NCI-H1048 (cell line): ENCODE results near the gene GNG4.
A peak's percentile ranks its signal among the peaks of the same experiment; 100 is the strongest.

Experiments
- DNase-seq: peaks from one replicate; lab custom pipeline; 2025; lab: John Stamatoyannopoulos, UW

GNG4 gene

DNA sequence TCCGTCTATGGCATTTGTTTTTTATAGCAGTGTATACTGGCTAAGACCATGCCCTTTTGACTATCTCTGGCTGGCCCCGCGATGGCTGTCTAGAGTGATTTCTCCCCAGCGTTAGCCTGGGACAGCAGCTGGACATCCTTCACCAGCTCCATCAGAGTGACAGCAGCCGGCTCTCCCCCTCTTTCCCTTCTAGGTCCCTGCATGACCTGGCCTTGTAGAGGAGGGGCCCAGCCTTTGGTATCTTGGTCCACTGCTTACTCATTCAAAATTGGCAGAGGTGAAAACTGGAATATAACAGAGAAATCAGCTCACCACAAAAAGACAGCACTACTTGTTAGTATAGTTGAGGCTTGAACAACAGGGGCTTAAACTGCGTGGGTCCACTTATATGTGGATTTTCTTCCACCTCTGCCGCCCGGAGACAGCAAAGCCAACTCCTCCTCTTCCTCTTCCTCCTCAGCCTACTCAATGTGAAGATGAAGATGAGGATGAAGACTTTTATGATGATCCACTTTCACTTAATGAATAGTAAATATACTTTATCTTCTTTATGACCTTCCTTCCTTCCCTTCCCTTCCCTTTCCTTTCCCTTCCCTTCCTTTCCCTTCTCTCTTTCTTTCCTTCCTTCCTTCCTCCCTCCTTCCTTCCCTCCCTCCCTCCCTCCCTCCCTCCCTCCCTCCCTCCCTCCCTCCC is 116.0 kb downstream of the GNG4 start:
- DNase-seq: no peak

DNA sequence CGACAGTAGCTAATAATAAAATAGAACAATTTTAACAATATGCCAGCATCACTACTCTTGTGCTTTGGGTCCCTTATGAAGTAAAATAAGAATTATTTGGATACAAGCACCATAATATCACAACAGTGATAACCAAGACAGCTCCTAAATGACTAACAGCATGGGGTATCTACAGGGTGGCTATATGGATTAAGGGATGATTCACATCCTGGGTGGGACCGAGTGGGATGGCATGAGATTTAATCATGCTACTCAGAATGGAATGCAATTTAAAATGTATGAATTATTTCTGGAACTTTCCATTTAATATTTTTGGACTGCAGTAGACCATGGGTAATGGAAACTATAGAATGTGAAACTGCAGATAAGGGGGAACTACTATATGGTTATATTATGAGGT is 117.2 kb downstream of the GNG4 start:
- DNase-seq: no peak

GRCh38 chr1:235527196-235527814 is 122.3 kb downstream of the GNG4 start:
- DNase-seq: no peak

DNA sequence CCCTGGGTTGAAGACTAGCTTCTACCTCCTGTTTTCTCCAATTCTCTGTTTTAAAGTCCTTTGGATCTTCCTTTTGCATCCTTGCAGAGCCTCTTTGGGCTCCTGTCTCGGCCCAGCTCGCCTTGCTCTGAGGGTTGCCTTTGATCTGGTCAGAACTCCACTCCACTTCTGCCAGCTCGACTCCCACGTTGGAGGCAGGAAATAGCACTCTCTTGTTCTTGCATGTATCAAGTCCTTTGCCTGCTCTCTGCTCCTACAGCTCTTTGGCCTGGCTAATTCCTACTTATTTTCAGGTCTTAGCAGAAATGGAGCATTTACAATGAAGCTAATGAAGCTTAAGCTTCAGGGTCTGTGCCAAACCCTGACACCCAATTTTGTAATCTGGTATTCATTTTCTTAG is 124.3 kb downstream of the GNG4 start:
- no peak for DNase-seq

DNA sequence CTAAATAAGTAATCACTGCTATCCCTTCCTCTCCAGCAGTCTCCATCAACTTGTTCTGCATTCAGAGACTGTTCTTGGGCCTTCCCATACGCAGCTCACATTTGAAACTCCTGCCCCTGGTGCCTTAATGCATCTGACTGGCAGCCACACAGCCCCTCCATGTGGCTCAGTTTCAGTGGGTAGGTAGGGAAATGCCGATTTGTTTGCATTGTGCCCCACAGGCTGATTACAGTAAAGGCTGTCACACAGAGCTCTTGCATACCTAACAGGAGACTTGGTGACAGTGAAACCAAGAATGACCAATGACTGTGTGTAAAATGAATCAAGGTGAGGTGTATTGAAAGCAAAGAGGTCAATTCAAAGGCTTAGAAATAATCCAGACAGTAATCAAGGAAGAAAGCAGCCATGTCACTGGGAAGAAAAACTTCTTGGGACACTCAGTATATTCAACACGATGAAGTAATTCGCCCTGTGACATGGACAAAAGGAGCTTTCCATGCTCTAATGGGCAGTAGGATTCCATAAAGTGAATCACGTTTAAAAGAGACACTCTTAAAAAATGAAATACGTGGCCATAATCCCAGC is 132.6 kb downstream of the GNG4 start:
- DNase-seq: no peak

GRCh38 chr1:235515844-235516512 is 133.6 kb downstream of the GNG4 start:
- no peak for DNase-seq

GRCh38 chr1:235513495-235514366 is 135.9 kb downstream of the GNG4 start:
- peak; percentile 60 for DNase-seq

GRCh38 chr1:235511470-235512240 is 137.9 kb downstream of the GNG4 start:
- no peak for DNase-seq

DNA sequence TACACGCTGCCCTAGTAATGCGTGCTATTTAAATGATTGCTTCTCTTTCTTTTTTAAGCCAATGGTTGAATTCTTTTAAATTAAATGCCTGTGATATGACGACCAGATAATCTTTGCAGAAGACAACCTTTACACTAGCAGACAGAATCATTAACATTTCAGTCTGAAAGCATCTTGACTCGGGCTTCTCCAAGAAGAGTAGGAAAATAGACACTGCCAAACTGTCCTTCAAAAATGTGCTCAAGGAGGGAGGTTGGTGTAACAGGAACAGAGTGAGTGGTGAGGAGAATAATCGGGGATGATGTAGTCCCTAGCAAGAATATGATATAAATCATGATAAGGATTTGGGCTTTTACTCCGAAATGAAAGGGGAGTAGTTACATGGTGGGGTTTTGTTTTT is 138.8 kb downstream of the GNG4 start:
- DNase-seq: no peak

- DNase-seq: no peak
These were observed 142.0 kb downstream of the GNG4 start for GRCh38 chr1:235507623-235508022.

- peak; percentile 100 for DNase-seq
These were observed 144.9 kb downstream of the GNG4 start for GRCh38 chr1:235504494-235505222.

- DNase-seq: no peak
These were observed 145.5 kb downstream of the GNG4 start, which contains the start of gene B3GALNT2 for GRCh38 chr1:235504122-235504493. Gene B3GALNT2 (minus strand): TSS chr1:235504452. CDS start chr1:235504252, 200 bp downstream.

- DNase-seq: no peak
These were observed 146.0 kb downstream of the GNG4 start for GRCh38 chr1:235503403-235504121.

DNA sequence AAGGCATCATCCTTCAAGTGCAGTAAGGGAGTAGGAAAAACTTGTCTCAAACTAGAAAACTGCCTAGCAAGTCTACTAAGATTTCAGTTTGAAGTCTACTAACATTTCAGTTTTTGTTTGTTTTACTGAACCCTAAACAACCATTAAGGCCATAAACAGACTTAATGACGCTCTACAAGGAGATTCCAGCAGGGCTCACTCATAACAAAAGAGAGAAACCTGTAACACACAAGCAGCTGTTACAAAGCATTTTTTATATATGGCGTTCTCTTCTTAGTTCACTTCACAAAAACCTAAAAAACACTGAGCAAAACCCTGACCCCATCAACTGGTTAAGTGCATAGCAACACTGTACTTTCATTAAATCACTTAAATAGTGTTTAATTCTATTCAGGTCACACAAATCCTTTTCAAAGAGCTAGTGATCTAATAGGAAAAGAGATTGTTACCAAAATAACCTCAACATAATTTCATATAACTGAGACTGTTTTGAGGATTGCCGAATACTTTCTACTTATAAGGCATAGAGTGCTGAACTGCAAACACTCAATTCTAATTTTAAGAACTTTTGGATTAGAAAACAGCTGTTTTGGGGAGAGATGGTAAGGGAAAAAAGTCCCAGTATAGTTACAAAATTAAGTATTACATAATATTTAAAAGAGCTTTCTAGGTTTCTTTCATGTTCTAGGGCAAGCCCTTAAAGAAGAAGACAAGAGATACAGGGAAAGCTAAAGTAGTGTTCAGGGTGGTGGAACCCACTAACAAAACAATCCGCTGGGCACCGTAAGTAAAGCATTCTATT is 146.8 kb downstream of the GNG4 start:
- no peak for DNase-seq

GRCh38 chr1:235500971-235501540 is 148.5 kb downstream of the GNG4 start:
- no peak for DNase-seq
